HL-60 (cell line): ENCODE measurements around the gene MAP3K5.

ENCODE experiments used
- DNase-seq, 2 experiments: peaks; one replicate each; pipeline ENCODE4 v3.0.0-alpha.2; 2010 to 2020; ENCODE audit warnings: low read depth in 1 of 2, low spot score in 1 of 2
- H3K27ac ChIP-seq: fragments of 250-450 bp; sonication (Bioruptor Pico); replicated peaks from 2 replicates; pipeline ENCODE4 v1.5.1; 2020; ENCODE audit warnings: mild to moderate bottlenecking, moderate library complexity
- H3K27me3 ChIP-seq: fragments of 250-450 bp; sonication (Bioruptor Pico); 2 replicates; pipeline ENCODE4 v1.5.1; 2021; ENCODE audit warnings: mild to moderate bottlenecking, moderate library complexity; ENCODE audit not compliant: insufficient read depth, poor library complexity, severe bottlenecking
- H3K4me3 ChIP-seq: replicated peaks from 2 replicates; pipeline ENCODE4 v1.5.1; 2011; ENCODE audit warnings: mild to moderate bottlenecking, control low read depth, low read length; ENCODE audit not compliant: insufficient read depth
- GABPA ChIP-seq: IDR thresholded peaks from 2 replicates; pipeline ENCODE4 v1.6.1; 2012; ENCODE audit warnings: low read depth
- POLR2AphosphoS5 ChIP-seq: IDR thresholded peaks from 2 replicates; pipeline ENCODE4 v1.6.1; 2012; ENCODE audit warnings: low read depth
- SPI1 ChIP-seq: IDR thresholded peaks from 2 replicates; pipeline ENCODE4 v1.6.1; 2012; ENCODE audit warnings: low read depth, mild to moderate bottlenecking, borderline replicate concordance
- TF ChIP-seq, protein P1 (sequence below): IDR thresholded peaks from 2 replicates; pipeline ENCODE4 v1.6.1; 2012; ENCODE audit warnings: low read depth; ENCODE audit not compliant: insufficient replicate concordance
- TF ChIP-seq, protein P2 (sequence below): IDR thresholded peaks from one replicate; pipeline ENCODE4 v1.5.1; 2011; ENCODE audit warnings: low read length, control low read depth, inconsistent platforms; ENCODE audit not compliant: insufficient read depth

MAP3K5 gene

DNA sequence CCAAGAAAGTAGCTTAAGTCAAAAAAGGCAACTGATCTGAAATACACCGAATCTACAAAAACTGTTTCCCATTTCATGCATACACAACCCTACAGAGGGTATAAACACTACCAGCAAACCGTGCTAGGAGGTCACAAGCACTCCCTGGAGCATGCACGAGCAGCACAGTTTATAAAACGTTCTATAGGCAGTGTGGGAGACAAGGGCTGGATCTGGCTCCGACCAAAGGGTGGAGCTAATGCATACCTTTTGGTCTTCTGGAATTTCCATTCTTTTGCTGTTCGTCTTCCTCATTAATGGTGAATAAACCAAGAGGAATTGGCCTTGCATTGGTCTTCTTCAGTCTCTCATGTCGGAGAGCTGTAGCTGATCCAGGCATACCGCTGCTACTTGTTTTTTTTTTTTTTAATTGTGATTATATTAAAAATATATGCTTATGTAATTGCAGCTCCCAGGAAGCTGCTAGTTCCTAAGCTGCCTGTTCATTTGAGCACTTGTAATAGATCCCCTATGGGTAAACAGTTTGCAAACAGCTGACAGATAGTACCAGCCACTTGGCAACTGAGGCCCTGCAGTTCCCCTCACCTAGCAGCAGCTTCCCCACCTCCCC, 266.6 kb downstream of the MAP3K5 start:
- TF ChIP-seq, protein P1, sequence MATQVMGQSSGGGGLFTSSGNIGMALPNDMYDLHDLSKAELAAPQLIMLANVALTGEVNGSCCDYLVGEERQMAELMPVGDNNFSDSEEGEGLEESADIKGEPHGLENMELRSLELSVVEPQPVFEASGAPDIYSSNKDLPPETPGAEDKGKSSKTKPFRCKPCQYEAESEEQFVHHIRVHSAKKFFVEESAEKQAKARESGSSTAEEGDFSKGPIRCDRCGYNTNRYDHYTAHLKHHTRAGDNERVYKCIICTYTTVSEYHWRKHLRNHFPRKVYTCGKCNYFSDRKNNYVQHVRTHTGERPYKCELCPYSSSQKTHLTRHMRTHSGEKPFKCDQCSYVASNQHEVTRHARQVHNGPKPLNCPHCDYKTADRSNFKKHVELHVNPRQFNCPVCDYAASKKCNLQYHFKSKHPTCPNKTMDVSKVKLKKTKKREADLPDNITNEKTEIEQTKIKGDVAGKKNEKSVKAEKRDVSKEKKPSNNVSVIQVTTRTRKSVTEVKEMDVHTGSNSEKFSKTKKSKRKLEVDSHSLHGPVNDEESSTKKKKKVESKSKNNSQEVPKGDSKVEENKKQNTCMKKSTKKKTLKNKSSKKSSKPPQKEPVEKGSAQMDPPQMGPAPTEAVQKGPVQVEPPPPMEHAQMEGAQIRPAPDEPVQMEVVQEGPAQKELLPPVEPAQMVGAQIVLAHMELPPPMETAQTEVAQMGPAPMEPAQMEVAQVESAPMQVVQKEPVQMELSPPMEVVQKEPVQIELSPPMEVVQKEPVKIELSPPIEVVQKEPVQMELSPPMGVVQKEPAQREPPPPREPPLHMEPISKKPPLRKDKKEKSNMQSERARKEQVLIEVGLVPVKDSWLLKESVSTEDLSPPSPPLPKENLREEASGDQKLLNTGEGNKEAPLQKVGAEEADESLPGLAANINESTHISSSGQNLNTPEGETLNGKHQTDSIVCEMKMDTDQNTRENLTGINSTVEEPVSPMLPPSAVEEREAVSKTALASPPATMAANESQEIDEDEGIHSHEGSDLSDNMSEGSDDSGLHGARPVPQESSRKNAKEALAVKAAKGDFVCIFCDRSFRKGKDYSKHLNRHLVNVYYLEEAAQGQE: no peak
- no peak for TF ChIP-seq SPI1
- TF ChIP-seq, protein P2, sequence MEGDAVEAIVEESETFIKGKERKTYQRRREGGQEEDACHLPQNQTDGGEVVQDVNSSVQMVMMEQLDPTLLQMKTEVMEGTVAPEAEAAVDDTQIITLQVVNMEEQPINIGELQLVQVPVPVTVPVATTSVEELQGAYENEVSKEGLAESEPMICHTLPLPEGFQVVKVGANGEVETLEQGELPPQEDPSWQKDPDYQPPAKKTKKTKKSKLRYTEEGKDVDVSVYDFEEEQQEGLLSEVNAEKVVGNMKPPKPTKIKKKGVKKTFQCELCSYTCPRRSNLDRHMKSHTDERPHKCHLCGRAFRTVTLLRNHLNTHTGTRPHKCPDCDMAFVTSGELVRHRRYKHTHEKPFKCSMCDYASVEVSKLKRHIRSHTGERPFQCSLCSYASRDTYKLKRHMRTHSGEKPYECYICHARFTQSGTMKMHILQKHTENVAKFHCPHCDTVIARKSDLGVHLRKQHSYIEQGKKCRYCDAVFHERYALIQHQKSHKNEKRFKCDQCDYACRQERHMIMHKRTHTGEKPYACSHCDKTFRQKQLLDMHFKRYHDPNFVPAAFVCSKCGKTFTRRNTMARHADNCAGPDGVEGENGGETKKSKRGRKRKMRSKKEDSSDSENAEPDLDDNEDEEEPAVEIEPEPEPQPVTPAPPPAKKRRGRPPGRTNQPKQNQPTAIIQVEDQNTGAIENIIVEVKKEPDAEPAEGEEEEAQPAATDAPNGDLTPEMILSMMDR: no peak
- no peak for TF ChIP-seq GABPA
- TF ChIP-seq POLR2AphosphoS5: no peak
- H3K4me3 ChIP-seq: no peak overlapping the region
- H3K27ac ChIP-seq: no peak overlapping the region
- H3K27me3 ChIP-seq: no peaks in the 10 kb centered on the region
- DNase-seq: no peak

GRCh38 chr6:136524936-136525413, 267.3 kb downstream of the MAP3K5 start:
- H3K27ac ChIP-seq: no peak overlapping the region
- peaks cover 3% of the 10 kb centered on the region for H3K27me3 ChIP-seq
- TF ChIP-seq, protein P2: no peak
- TF ChIP-seq SPI1: peak; percentile 87
- TF ChIP-seq, protein P1: no peak
- H3K4me3 ChIP-seq: no peak overlapping the region
- peak in 1 of 2 experiments; percentile 11 for DNase-seq

DNA sequence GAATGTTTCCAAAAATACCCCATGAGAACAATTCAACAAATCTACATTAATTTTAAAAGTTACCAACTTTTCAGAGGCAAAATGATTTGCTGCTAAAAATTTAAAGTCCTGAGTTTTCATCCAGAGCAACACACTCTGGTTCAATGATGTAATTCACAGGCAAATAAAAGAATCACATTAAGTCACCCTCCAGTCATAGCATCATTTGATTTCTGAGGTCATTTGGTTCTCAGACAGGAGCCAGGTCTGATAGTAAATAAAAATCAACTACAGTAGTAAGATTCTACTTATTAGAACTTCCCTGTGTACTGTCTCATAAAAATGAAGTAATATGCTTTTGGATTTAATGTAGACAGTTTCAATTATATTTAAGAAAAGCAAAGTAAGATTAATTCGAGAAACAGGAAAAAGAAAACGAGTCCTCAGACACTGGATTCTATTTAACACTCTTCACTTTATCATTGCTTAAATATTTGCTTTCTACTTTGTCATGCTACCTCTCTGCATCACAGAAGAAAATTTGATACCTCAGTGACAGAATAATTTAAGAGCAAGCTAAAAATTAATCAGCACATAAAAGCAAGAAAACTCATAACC, 267.8 kb downstream of the MAP3K5 start:
- no peak for DNase-seq

More for the DNA sequence above, 267.8 kb downstream of the MAP3K5 start:
- H3K4me3 ChIP-seq: no peak overlapping the region
- H3K27me3 ChIP-seq: peaks cover 3% of the 10 kb centered on the region
- no peak overlapping the region for H3K27ac ChIP-seq
- TF ChIP-seq POLR2AphosphoS5 (no peak), GABPA (no peak), SPI1 (no peak)
- TF ChIP-seq, protein P1: no peak
- TF ChIP-seq, protein P2: no peak
